Prostate gland (tissue), 2 donors: ENCODE data around the gene SARM1. TPM values are rescaled to one million over a fixed set of nuclear protein-coding genes. Genes with fewer than 3 reads are reported as not detected.
"Not testable (repeated sequence)": the region's sequence is repeated elsewhere in the genome, so short reads cannot be mapped to it uniquely, and the experiment has no call there.

Experiments used
- DNase-seq: peaks from one replicate; pipeline ENCODE4 v3.0.0-alpha.2; 2019; ENCODE audit warnings: low spot score
- H3K27ac ChIP-seq, 2 donors: fragments of 200-600 bp; sonication (generic); 2 replicates each; pipeline ENCODE4 v1.5.1; 2017 to 2019
- H3K27me3 ChIP-seq: fragments of 200-600 bp; sonication (generic); replicated peaks from 2 replicates; pipeline ENCODE4 v1.5.1; 2019; ENCODE audit not compliant: insufficient read depth
- H3K36me3 ChIP-seq, 2 donors: fragments of 200-600 bp; sonication (generic); 1 replicate in 1 of 2; 2 replicates in 1 of 2; pipeline versions ENCODE4 v1.5.1 to v1.8.1; 2017 to 2019
- H3K4me1 ChIP-seq: fragments of 200-600 bp; sonication (generic); replicated peaks from 2 replicates; pipeline ENCODE4 v1.5.1; 2019
- H3K4me3 ChIP-seq, 2 donors: fragments of 200-600 bp; sonication (generic); 2 replicates each; pipeline ENCODE4 v1.5.1; 2017 to 2019
- H3K9me3 ChIP-seq: fragments of 200-600 bp; sonication (generic); 2 replicates; pipeline ENCODE4 v1.5.1; 2017
- POLR2A ChIP-seq: fragments of 450-650 bp; IDR thresholded peaks from one replicate; pipeline ENCODE4 v1.6.1; 2016; ENCODE audit warnings: antibody characterized with exemption, mild to moderate bottlenecking
- POLR2AphosphoS5 ChIP-seq: sonication (generic); formaldehyde crosslinking; IDR thresholded peaks from one replicate; pipeline ENCODE4 v1.6.1; 2017; ENCODE audit warnings: antibody characterized with exemption
- WGBS: methylation state at CpG from one replicate; pipeline ENCODE4 v1.1.5; 2018; 5-methylcytosine and 5-hydroxymethylcytosine counted together
- intact Hi-C: fragments of 100-400 bp; cut with DNase I; formaldehyde crosslinking; loops from one replicate; pipeline ENCODE4 v1.14.2; 2022
- total RNA-seq, 2 donors: library from RNA; depleted of rRNA; stranded (reverse); fragments of >200 nt; gene quantifications; one replicate each; pipeline ENCODE4 v1.1.0, GENCODE V29; 2016
- TF ChIP-seq, protein P1 (sequence below), 4 experiments: fragments of 200-600 bp in 2 of 4; fragments of 450-650 bp in 2 of 4; sonication (generic) in 2 of 4; IDR thresholded peaks; 1 replicate in 3 of 4; 2 replicates in 1 of 4; pipeline ENCODE4 v1.5.1; 2016 to 2019; ENCODE audit warnings: antibody characterized with exemption in 4 of 4, mild to moderate bottlenecking in 2 of 4, moderate library complexity in 2 of 4

The SARM1 gene
- total RNA-seq, 2 donors from 2014 or later = 20.6 to 21.4 TPM

DNA sequence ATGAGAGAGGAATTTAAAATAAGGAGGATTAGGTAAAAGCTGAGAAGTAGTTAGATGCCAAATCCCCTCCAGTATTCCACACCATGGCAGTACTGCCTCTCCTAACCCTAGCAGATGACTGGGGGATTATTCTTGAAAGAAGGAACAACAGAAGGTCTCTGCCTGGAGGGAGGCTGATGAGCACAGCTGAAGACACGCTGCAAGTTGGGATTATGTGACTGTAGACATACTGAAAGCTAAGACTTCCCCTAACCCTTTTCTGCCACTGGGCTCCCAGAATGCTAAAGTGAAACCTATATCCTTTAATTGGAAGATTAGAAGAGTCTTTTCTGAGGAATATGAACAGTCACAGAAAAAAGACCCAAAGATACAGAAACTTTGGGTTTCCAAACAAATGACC, 62.2 kb downstream of the SARM1 start:
- H3K9me3 ChIP-seq = no peaks in the 10 kb centered on the region
- intact Hi-C loops = no loop called here
- no peak overlapping the region for H3K27ac ChIP-seq
- WGBS = 52% methylated on average over 1 of the region's 1 CpG
- no peaks in the 10 kb centered on the region for H3K27me3 ChIP-seq
- no peaks in the 10 kb centered on the region for H3K36me3 ChIP-seq
- TF ChIP-seq POLR2AphosphoS5 = no peak
- TF ChIP-seq, protein P1, sequence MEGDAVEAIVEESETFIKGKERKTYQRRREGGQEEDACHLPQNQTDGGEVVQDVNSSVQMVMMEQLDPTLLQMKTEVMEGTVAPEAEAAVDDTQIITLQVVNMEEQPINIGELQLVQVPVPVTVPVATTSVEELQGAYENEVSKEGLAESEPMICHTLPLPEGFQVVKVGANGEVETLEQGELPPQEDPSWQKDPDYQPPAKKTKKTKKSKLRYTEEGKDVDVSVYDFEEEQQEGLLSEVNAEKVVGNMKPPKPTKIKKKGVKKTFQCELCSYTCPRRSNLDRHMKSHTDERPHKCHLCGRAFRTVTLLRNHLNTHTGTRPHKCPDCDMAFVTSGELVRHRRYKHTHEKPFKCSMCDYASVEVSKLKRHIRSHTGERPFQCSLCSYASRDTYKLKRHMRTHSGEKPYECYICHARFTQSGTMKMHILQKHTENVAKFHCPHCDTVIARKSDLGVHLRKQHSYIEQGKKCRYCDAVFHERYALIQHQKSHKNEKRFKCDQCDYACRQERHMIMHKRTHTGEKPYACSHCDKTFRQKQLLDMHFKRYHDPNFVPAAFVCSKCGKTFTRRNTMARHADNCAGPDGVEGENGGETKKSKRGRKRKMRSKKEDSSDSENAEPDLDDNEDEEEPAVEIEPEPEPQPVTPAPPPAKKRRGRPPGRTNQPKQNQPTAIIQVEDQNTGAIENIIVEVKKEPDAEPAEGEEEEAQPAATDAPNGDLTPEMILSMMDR (IDR thresholded peaks at IDR 0.05) = no peak
- TF ChIP-seq POLR2A = no peak
- no peak overlapping the region for H3K4me3 ChIP-seq
- no peaks in the 10 kb centered on the region for H3K4me1 ChIP-seq
- no peak for DNase-seq

DNA sequence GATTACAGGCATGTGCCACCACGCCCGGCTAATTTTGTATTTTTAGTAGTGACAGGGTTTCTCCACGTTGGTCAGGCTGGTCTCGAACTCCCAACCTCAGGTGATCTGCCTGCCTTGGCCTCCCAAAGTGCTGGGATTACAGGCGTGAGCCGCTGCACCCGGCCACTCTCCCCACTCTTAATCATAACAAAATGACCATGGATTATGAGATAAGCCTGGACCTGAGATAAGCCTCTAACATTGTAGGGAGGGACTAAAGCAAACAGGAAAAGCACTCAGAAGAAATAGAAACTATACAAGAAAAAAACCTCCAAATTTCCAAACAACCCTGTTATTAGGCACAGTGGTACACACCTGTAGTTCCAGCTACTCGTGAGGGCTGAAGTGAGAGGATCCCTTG, 62.8 kb downstream of the SARM1 start:
- WGBS = 77% methylated on average over 8 of the region's 8 CpGs
- intact Hi-C loops, H3K27me3 ChIP-seq: not testable (repeated sequence)

DNA sequence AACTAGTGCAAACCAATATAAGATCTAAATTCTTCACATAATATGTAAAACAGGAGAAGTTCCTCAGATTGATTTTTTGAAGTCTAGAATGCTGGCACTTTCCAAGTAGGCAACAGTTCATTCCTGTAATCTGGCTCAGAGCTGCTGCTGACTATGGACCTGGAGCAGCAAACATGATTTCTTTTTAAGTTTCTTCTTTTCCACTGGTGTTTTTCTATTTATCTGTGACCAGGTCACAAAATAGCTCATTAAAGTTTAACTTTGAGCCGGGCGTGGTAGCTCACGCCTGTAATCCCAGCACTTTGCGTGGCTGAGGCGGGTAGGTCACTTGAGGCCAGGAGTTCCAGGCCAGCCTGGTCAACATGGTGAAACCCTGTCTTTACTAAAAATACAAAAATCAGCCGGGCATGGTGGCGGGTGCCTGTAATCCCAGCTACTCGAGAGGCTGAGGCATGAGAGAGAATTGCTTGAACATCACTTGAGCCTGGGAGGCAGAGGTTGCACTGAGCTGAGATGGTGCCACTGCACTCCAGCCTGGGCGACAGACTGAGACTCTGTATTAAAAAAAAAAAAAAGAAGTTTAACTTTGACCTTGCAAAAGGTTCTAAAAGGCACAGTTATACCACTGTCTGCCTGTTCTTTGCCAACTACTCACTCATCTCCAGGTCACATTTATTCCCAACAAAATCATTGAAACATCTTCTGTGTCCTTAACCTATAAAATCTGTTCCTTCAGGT, 72.6 kb downstream of the SARM1 start:
- Histone ChIP-seq H3K36me3 (no peaks in the 10 kb centered on the region), H3K4me1 (no peaks in the 10 kb centered on the region), H3K27ac (no peak overlapping the region), H3K4me3 (no peak overlapping the region), H3K9me3 (no peaks in the 10 kb centered on the region), H3K27me3 (no peaks in the 10 kb centered on the region)
- TF ChIP-seq, protein P1 (IDR thresholded peaks at IDR 0.05) = no peak
- no peak for TF ChIP-seq POLR2A
- no peak for TF ChIP-seq POLR2AphosphoS5
- DNase-seq = no peak
- intact Hi-C loops = no loop called here
- WGBS = 88% methylated on average over 9 of the region's 9 CpGs

More for the DNA sequence above, 62.8 kb downstream of the SARM1 start:
- not testable (repeated sequence) for H3K9me3 ChIP-seq, H3K4me3 ChIP-seq, H3K4me1 ChIP-seq, H3K27ac ChIP-seq, H3K36me3 ChIP-seq, DNase-seq

DNA sequence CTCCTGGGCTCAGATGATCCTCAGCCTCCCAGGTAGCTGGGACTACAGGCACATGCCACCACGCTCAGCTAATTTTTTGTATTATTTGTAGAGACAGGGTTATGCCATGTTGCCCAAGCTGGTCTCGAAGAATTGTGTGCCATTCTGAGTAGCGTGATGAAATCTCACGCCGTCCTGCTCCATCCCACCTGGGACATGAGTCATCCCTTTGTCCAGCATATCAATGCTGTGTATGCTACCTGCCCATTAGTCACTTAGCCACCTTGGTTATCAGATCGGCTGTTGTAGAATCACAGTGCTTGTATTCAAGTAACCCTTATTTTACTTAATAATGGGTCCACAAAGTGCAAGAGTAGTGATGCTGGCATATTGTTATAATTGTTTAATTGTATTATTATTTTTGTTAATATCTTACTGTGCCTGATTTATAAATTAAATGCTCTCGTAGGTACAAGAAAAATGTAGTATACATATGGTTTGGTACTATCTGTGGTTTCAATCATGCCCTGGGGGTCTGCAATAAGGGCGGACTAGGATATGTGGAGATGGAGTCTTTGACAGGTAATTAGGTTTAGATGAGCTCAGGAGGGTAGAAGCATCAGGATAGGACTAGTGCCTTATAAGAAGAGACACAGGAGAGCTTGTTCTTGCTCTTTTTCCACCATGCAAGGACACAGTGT, 75.4 kb downstream of the SARM1 start:
- intact Hi-C loops = no loop called here
- Histone ChIP-seq H3K27me3 (no peaks in the 10 kb centered on the region), H3K27ac (no peak overlapping the region), H3K9me3 (no peaks in the 10 kb centered on the region), H3K36me3 (no peaks in the 10 kb centered on the region), H3K4me3 (no peak overlapping the region), H3K4me1 (no peaks in the 10 kb centered on the region)
- TF ChIP-seq, protein P1 (IDR thresholded peaks at IDR 0.05) = no peak
- TF ChIP-seq POLR2A (no peak), POLR2AphosphoS5 (no peak)
- 83% methylated on average over 8 of the region's 8 CpGs for WGBS
- no peak for DNase-seq

- TF ChIP-seq POLR2AphosphoS5 (no peak), POLR2A (no peak)
- TF ChIP-seq, protein P1 (IDR thresholded peaks at IDR 0.05) = no peak
- WGBS = 68% methylated on average over 5 of the region's 5 CpGs
Measured at GRCh38 chr17:28447396-28447760, 75.9 kb downstream of the SARM1 start.

More at GRCh38 chr17:28447396-28447760, 75.9 kb downstream of the SARM1 start:
- Histone ChIP-seq H3K27ac (no peak overlapping the region), H3K36me3 (no peaks in the 10 kb centered on the region), H3K27me3 (no peaks in the 10 kb centered on the region), H3K4me3 (no peak overlapping the region), H3K9me3 (no peaks in the 10 kb centered on the region), H3K4me1 (no peaks in the 10 kb centered on the region)
- intact Hi-C loops = no loop called here
- no peak for DNase-seq
